Loucy (cell line): Measurements from ENCODE around the gene LRCH2.

Experiments
- H2AFZ ChIP-seq: fragments of 200-600 bp; sonication (generic); 2 replicates; pipeline ENCODE4 v1.6.0; 2016; ENCODE audit warnings: antibody characterized with exemption, mild to moderate bottlenecking, low read length, moderate library complexity
- H3F3A ChIP-seq: fragments of 200-600 bp; 2 replicates; pipeline ENCODE4 v1.6.0; 2016; ENCODE audit warnings: antibody characterized with exemption, low read depth, mild to moderate bottlenecking
- H3K27me3 ChIP-seq: fragments of 200-600 bp; sonication (generic); 2 replicates; pipeline ENCODE4 v1.6.1; 2014; ENCODE audit warnings: low read length, mild to moderate bottlenecking; ENCODE audit not compliant: insufficient read depth, poor library complexity, severe bottlenecking
- H3K36me3 ChIP-seq: fragments of 200-600 bp; sonication (generic); 2 replicates; pipeline ENCODE4 v1.6.1; 2016; ENCODE audit warnings: low read length; ENCODE audit not compliant: insufficient read depth
- H3K4me1 ChIP-seq: fragments of 200-600 bp; sonication (generic); 2 replicates; pipeline ENCODE4 v1.5.1; 2014; ENCODE audit warnings: low read length, mild to moderate bottlenecking; ENCODE audit not compliant: insufficient read depth, poor library complexity, severe bottlenecking
- H3K4me2 ChIP-seq: fragments of 200-600 bp; sonication (generic); 2 replicates; pipeline ENCODE4 v1.6.0; 2014; ENCODE audit warnings: antibody characterized with exemption, low read length, low read depth, mild to moderate bottlenecking; ENCODE audit not compliant: poor library complexity, severe bottlenecking
- H3K4me3 ChIP-seq: fragments of 200-600 bp; sonication (generic); 2 replicates; pipeline ENCODE4 v1.5.1; 2014; ENCODE audit warnings: low read length, mild to moderate bottlenecking, mixed read lengths; ENCODE audit not compliant: poor library complexity, severe bottlenecking
- H3K79me2 ChIP-seq: fragments of 200-600 bp; sonication (generic); 2 replicates; pipeline ENCODE4 v1.6.1; 2014; ENCODE audit warnings: low read length; ENCODE audit not compliant: insufficient read depth
- H3K9ac ChIP-seq: fragments of 200-600 bp; sonication (generic); 2 replicates; pipeline ENCODE4 v1.6.0; 2014; ENCODE audit warnings: mild to moderate bottlenecking, low read depth, low read length, moderate library complexity; ENCODE audit not compliant: poor library complexity, severe bottlenecking
- H3K9me2 ChIP-seq: fragments of 200-600 bp; sonication (generic); replicated peaks from 2 replicates; pipeline ENCODE4 v1.6.1; 2016; ENCODE audit warnings: low read depth, low read length, mixed read lengths
- H3K9me3 ChIP-seq: fragments of 200-600 bp; sonication (generic); 2 replicates; pipeline ENCODE4 v1.6.1; 2014; ENCODE audit warnings: mild to moderate bottlenecking, antibody characterized with exemption, low read length, low read depth; ENCODE audit not compliant: insufficient read depth
- H4K20me1 ChIP-seq: fragments of 200-600 bp; sonication (generic); 2 replicates; pipeline ENCODE4 v1.6.0; 2014; ENCODE audit warnings: antibody characterized with exemption, low read length, mild to moderate bottlenecking; ENCODE audit not compliant: insufficient read depth, poor library complexity, severe bottlenecking
- CTCF ChIP-seq: fragments of 200-600 bp; sonication (generic); conservative IDR thresholded peaks from 2 replicates; pipeline ENCODE4 v1.5.1; 2014; ENCODE audit warnings: mild to moderate bottlenecking, antibody characterized with exemption, low read length
- EZH2phosphoT487 ChIP-seq: fragments of 200-600 bp; IDR thresholded peaks from 2 replicates; pipeline ENCODE4 v1.6.1; 2018; ENCODE audit warnings: antibody characterized with exemption, mild to moderate bottlenecking, moderate library complexity, borderline replicate concordance

The LRCH2 gene

GRCh38 chrX:115259238-115259875, 25.5 kb upstream of the LRCH2 start:
- H3K4me2 ChIP-seq: no peak overlapping the region
- H3K4me3 ChIP-seq: no peak overlapping the region
- no peaks in the 10 kb centered on the region for H3K9me2 ChIP-seq
- no peaks in the 10 kb centered on the region for H3K79me2 ChIP-seq
- H3K9me3 ChIP-seq: no peaks in the 10 kb centered on the region
- no peaks in the 10 kb centered on the region for H4K20me1 ChIP-seq
- no peak overlapping the region for H2AFZ ChIP-seq
- no peaks in the 10 kb centered on the region for H3K4me1 ChIP-seq
- H3K9ac ChIP-seq: no peak overlapping the region
- TF ChIP-seq CTCF: no peak
- no peaks in the 10 kb centered on the region for H3K27me3 ChIP-seq
- no peaks in the 10 kb centered on the region for H3K36me3 ChIP-seq
- no peaks in the 10 kb centered on the region for H3F3A ChIP-seq

DNA sequence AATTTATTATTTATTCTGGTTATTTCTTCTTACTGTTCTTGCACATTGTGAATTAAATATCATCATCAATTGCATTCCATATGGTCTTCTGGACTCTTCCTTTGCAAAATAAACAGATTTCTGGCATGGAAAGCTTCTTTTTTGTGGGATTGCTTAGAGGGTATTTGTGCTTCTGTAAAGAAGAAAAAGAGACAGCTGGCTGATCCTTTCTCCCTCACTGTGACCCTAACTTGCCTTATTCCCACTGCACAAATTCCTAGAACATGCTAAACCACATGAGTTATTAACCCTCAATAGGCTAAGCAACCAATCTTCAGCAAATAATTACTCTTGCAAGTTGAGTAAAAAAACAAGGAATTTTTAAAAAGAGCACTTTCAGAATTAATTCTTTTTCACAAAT, 23.8 kb upstream of the LRCH2 start:
- H3K4me3 ChIP-seq: no peak overlapping the region
- H3K36me3 ChIP-seq: no peaks in the 10 kb centered on the region
- H3K9me2 ChIP-seq: no peaks in the 10 kb centered on the region
- no peaks in the 10 kb centered on the region for H3K79me2 ChIP-seq
- no peaks in the 10 kb centered on the region for H3K9me3 ChIP-seq
- no peaks in the 10 kb centered on the region for H3K27me3 ChIP-seq
- no peaks in the 10 kb centered on the region for H3K4me1 ChIP-seq
- no peaks in the 10 kb centered on the region for H3F3A ChIP-seq
- no peak overlapping the region for H3K9ac ChIP-seq
- H3K4me2 ChIP-seq: no peak overlapping the region
- TF ChIP-seq EZH2phosphoT487 (no peak), CTCF (no peak)
- H2AFZ ChIP-seq: no peak overlapping the region
- H4K20me1 ChIP-seq: no peaks in the 10 kb centered on the region

DNA sequence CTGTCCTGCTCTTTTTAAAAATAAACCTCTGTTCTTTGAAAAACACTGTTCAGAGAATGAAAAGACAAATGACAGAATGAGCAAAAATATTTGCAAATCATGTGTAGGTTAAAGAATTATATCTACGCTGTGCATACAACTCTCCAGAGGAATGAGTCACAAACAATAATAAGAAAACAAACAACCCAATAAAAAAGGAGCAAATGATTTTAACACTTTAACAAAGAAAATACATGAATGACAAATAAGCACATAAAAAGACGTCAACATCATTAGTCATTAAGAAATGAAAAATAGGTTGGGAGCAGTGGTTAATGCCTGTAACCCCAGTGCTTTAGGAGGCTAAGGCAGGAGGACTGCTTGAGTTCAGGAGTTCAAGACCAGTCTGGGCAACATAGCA, 21.1 kb upstream of the LRCH2 start:
- no peak overlapping the region for H2AFZ ChIP-seq
- no peaks in the 10 kb centered on the region for H3K27me3 ChIP-seq
- no peak overlapping the region for H3K4me3 ChIP-seq
- H3K9me3 ChIP-seq: no peaks in the 10 kb centered on the region
- H3K9me2 ChIP-seq: no peaks in the 10 kb centered on the region
- H3K4me1 ChIP-seq: no peaks in the 10 kb centered on the region
- H4K20me1 ChIP-seq: no peaks in the 10 kb centered on the region
- H3K36me3 ChIP-seq: no peaks in the 10 kb centered on the region
- no peaks in the 10 kb centered on the region for H3F3A ChIP-seq
- H3K79me2 ChIP-seq: no peaks in the 10 kb centered on the region
- TF ChIP-seq CTCF (no peak), EZH2phosphoT487 (no peak)
- H3K9ac ChIP-seq: no peak overlapping the region
- H3K4me2 ChIP-seq: no peak overlapping the region
